ENCODE results near the gene B9D2.
"Not testable (repeated sequence)": the region's sequence is repeated elsewhere in the genome, so short reads cannot be mapped to it uniquely, and the experiment has no call there.

The B9D2 gene

DNA sequence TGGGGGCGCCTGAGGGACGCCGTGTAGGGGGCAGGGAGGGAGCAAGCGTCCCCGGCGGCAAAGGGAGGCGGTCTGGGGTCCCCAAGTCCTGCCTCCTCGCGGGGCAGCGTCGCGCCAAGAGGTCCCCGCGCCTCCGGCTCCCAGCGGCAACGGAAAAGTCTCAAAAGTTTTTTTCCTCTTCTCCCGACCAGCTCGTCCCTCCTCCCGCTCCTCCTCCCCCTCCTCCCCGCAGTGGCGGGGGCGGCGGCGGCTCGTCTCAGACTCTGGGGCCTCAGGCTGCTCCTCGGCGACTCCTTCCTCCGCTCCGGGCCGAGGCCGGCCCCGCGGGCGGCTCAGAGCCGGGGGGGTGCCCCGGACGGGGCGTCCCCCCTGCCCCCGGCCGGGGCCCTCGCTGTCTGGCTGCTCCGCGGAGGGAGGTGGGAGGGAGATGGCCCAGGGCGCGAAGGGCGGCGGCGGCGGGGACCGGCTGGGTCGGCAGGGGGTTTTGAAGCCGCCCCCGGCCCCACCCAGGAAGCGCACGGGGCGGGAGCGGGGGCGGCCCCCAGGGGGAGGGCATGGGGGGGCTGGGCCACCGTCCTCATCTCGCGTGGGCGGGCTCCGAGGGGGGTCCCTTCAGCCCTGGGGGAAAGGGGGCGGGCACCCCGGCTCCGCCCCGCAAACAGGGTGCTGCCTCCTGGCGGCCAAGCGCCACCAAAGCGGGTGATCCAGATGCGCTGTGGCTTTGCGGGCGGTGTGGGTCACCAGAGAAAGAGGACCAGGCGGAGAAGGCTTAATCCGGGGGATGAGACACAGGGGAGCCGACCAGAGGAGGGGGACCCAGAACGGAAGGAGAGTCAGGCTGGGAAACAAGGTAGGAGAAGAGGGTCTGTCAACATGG lies 10.2 kb downstream of the B9D2 start, which contains the start of gene TGFB1:
TSS of gene TGFB1 (minus strand) at position 457 of the 877 bp plus-strand sequence. CDS start 878 bp downstream, outside the sequence.
- peak; percentile 94 for DNase-seq

DNA sequence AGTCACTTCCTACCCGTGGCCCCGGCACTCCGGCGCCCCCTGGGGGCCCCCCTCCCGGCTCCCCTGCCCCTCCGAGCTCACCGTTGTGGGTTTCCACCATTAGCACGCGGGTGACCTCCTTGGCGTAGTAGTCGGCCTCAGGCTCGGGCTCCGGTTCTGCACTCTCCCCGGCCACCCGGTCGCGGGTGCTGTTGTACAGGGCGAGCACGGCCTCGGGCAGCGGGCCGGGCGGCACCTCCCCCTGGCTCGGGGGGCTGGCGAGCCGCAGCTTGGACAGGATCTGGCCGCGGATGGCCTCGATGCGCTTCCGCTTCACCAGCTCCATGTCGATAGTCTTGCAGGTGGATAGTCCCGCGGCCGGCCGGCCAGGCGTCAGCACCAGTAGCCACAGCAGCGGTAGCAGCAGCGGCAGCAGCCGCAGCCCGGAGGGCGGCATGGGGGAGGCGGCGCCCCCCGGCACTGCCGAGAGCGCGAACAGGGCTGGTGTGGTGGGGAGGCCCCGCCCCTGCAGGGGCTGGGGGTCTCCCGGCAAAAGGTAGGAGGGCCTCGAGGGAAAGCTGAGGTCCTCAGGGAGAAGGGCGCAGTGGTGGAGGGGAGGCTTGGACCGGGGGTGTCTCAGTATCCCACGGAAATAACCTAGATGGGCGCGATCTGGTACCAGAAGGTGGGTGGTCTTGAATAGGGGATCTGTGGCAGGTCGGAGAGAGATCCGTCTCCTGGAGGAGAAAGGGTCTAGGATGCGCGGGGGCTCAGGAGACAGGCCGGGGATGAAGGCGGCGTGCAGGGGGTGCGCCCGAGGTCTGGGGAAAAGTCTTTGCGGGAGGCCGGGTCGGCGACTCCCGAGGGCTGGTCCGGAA lies 11.1 kb downstream of the B9D2 start:
- peak; percentile 72 for DNase-seq

DNA sequence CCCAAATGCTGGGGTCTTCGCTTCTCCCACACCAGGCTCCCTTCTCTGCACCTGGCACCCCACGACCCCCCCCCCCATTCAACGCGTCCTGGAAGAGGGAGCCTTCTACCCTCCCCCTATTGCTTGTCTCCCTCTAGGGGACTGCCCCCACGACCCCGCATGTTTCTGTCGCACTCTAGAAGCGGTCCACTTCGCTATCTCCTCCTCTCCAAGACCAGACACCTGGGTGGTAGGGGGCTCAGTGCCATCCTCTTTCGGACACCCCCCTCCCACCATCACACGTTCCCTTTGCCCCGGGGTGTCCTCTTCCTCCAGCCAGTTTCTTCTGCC lies 11.7 kb downstream of the B9D2 start:
- no peak for DNase-seq

DNA sequence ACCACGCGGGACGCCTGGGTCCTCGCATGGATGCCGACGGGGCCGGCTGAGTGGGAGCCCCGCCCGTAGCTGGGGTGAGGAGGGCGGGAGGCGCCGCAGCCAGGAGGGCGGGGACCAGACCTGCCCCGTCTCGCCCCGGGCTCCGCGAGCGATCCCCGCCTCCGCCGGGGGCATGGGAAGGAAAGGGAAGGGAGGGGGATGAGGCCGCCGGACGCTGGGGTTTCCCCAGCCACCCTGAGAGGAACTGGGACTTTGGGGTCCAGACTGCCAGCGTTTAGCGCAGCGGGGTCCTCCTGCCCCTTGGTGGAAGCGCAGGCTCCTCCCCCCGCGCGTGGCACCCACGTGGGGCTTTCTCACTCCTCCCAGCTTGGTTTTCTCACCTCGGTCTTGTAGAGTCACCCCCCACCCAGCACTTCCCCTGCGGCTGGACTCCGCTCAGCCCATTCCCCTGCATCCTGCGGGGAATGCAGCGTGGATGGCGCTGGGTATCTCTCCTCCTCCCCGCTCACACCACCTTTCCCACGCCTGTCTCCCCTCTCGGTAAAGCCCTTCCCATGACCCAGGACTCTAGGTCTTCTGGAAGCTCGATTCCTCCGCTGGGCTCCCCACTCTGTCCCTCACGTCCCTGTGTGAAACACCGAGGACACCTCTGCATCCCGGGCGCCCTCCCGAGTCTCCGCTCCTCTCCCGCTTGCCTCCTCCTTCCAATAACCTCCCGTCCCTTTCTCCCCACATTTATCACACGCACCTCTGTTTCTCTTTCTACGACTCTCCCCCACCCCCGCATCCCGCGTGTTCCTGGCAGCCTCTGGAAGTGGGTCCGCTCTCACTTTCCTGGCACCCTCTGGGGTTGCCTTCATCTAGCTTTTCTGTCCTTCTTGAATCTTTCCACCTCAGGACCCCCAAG lies 12.4 kb downstream of the B9D2 start:
- peak; percentile 82 for DNase-seq

DNA sequence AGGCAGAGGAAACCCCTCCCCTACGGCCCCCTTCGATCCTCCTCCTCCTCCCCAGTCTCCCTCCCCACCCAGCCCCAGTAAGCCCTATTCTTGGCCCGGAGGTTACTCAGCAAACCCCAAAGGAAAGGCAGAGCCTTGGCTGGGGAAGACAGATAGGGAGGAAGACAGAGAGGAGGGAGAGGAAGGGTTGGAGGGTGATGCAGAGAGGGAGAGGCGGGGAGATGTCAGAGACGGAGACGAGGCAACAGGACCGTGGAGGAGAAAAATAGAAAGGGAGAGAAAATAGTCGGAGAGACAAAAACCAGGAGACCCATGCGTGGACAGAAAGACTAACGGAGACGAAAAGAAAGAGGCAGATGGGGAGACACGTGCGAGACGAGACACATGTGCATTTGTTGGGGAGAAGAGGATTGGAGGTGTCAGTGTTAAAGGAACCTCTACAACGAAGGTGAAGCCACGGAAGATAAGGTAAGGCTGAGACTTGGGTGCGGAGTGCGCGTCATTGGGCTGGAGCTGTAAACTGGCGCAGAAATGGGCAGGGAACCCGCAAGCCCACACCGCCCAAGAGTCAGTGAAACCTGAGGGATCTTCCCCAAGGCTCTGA lies 13.1 kb downstream of the B9D2 start:
- no peak for DNase-seq

DNA sequence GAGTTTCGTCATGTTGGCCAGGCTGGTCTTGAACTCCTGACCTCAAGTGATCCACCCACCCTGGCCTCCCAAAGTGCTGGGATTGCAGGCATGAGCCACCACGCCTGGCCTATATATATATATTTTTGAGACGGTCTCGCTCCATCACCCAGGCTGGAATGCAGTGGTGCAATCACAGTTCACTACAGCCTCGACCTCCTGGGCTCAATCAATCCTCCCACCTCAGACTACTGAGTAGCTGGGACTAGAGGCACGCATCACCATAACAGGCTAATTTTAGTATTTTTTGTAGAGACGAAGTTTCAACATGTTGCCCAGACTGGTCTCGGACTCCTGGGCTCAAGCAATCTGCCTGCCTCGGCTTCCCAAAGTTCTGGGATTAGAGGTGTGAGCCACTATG lies 17.0 kb downstream of the B9D2 start:
- DNase-seq = not testable (repeated sequence)

DNA sequence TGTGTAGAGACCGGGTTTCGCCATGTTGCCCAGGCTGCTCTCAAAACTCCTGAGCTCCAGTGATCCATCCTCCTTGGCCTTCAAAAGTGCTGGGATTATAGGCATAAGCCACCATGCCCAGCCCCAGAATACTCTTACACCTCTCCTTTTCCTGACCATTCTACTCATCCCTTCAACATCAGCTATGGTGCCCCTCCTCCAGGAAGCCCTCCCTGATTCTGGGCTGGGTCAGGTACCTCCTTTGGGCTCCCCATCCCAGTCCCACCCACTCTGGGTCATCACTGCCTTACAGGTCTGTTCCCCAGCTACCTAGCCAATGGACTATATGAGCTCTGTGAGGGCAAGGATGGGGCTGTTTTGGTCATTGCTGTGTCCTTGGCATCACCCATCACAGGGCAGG lies 19.8 kb downstream of the B9D2 start:
- DNase-seq = no peak

DNA sequence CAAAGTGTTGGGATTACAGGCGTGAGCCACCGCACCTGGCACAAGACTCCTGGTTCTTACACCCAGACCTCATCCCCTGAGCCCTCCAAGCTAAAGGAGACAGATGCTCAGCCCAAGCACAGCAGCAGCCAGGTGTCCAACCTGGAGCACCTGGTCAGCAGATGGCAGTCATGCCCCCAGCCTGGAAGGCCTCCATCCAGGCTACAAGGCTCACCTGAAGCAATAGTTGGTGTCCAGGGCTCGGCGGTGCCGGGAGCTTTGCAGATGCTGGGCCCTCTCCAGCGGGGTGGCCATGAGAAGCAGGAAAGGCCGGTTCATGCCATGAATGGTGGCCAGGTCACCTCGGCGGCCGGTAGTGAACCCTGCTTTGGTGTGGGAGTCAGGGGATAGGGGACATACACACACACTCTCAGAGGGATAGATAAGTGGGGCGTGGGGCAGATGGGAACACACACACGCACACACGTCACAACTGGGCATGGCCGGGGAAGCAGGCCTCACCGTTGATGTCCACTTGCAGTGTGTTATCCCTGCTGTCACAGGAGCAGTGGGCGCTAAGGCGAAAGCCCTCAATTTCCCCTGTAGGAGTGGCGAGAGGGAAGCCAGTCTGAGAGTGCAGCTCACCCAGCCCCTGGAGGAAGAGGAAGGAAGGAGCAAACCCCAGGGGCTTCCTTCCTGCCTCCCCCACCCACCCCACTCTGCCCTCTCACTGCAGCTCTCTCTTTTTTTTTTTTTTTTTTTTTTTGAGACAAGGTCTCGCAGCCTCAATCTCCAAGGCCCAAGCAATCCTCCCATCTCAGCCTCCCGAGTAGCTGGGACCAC lies 22.1 kb downstream of the B9D2 start:
- DNase-seq = no peak

DNA sequence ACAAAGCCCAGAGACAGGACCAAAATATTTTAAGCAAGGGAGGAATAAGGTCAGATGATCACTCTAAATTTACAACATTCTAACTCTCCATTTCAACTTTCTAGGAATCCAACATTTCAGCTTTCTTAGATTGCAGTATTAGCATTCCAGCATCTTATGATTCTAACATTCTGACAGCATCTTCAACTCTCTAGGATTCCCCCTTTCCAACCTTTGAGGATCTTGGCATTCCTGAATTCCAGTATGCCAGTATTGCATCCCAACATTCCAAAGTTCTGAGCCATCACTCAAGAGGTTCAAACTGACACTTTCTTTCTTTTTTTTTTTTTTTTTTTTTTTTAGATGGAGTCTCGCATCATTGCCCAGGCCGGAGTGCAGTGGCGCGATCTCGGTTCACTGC lies 24.0 kb downstream of the B9D2 start:
- DNase-seq = no peak

DNA sequence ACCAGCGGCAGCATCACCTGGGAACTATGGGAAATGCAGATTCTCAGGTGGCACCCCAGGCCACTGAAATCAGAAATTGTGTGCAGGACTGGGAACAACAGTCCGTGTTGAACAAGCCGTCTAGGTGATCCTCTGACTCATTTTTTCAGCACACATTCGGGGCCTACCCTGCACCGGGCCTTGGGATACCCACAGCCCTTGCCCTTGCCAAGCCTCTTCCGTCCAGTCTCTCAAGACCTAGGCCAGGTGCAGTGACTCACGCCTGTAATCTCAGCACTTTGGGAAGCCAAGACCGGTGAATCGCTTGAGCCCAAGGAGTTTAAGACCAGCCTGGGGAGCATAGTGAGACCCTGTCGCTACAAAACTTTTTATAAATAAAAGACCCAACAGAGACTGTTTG lies 28.5 kb downstream of the B9D2 start:
- DNase-seq = no peak

DNA sequence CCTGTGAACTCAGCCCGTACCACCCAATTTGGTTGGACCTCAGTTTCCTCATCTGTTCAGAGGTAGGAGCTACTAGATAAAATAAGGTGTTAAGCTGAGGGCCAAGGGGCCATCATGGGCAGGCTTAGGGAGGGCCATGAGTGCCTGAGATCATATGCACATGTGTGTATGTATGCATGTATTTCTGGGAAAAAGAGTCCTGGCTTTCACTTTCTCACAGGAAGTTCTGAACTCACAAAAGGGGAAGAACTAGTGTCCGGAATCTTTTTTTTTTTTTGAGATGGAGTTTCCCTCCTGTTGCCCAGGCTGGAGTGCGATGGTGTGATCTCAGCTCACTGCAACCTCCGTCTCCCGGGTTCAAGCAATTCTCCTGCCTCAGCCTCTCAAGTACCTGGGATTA lies 29.2 kb downstream of the B9D2 start:
- DNase-seq = no peak

DNA sequence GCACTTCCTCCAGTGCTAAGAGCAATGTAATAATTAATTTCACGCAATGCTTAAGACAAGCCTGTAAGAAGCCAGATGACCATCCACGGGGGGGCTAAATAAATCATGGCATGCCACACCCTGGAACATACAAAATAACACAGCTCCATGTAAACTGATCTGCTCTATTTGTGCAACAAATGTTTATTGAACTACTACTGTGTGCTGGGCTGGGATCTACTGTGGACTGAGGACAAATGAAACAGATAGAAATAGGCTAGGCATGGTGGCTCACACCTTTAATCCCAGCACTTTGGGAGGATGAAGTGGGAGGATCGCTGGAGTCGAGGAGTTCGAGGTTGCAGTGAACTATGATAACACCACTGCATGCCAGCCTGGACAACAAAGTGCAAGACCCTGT lies 31.5 kb downstream of the B9D2 start:
- DNase-seq = no peak

DNA sequence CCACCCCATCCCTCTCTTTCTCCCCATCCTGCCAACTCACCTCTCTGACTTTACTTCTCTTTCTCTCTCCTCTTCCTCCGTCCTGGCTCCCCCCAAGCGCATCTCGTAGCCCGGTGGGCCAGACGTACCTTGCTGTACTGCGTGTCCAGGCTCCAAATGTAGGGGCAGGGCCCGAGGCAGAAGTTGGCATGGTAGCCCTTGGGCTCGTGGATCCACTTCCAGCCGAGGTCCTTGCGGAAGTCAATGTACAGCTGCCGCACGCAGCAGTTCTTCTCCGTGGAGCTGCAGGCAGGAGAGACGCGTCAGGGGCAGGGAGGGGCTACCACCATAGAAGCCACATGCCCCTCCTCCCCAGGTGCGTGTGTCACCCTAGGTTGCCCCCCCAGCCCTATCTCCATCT lies 31.9 kb downstream of the B9D2 start:
- no peak for DNase-seq

DNA sequence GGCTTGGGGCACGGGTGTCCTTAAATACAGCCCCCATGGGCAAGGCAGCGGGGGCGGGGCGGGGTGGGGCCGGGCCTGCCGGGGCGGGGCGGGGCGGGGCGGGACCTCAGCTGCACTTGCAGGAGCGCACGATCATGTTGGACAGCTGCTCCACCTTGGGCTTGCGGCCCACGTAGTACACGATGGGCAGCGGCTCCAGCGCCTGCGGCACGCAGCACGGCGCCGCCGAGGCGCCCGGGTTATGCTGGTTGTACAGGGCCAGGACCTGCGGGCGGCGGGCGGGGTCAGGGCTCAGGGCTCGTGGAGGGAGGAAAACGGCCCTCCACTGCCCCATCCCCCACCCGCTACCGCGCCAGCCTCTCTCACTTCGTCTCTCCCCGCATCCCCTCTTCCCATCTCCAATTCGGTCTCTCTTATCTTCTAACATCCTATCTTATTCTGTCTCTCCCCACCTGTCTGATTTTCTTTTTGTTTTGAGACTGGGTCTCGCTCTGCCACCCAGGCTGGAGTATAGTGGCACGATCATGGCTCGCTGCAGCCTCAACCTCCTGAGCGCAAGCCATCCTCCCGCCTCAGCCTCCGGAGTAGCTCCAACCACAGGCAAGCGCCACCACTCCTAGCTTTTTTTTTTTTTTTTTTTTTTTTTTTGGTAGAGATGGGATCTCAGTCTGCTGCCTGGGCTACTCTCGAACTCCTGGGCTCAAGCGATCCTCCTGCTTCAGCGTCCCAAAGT lies 32.8 kb downstream of the B9D2 start:
- DNase-seq = no peak

DNA sequence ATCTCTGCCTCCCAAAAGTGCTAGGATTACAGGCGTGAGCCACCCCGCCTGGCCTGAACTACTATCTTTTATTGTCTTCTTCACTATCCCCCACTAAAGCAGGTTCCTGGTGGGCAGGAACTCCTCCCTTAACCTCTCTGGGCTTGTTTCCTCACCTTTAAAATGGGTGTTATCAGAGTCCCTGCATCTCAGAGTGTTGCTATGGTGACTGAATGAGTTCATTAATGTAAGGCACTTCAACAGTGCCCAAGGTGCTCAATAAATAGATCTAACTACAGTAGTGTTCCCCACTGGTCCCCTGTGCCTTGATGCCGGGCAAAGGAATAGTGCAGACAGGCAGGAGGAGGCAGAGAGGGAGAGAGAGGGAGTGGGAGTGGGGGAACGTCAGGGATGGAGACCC lies 33.5 kb downstream of the B9D2 start:
- no peak for DNase-seq

DNA sequence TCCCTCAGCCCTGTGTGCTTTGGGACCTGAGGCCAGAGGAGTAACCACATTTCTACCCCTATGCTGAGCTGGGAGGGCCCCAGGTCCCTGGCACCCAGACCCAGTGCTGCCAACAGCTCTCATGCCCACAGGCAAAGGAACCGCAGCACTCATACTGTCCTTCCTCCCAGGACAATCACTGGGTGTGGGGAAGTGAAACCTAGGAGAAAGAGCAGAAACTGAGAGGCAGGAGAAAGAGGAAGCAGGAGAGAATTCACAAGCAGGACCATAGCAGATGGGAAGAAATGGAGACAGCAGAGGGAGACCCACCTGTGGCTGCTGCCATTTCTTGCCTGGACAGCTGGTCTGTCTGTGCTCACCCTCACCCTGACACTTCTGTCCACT lies 35.1 kb downstream of the B9D2 start:
- no peak for DNase-seq

DNA sequence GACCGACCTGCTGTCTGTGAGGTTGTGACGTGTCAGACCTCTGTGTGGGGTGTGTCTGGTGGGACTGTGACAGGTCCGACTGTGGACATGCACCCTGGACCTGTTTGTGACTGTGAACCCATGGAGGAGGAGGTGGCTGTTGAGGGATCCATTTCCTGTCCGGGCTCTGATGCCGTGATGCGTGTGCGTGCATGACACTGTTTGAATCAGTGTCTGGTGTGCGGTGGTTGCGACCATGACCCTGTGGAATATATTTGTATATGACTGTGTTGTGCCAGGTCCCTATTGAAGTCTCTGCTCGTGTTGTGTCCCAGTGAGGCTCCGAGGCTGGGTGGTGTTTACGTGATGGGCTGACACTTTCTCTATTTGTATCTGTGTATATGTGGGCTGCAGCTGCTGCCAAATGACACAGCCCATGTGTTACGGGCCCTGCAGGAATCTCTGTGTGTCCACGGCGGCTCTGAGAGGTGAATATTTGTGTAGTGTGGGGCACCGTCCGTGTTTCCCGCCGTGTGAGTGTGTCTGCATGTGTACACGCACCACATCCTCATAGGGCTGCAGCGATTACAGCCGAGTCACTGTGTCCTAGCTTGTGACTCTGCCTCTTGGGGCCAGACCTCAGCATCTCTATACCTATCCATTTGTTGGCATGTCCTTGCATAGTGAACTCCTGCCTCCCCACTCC lies 35.6 kb downstream of the B9D2 start:
- no peak for DNase-seq

DNA sequence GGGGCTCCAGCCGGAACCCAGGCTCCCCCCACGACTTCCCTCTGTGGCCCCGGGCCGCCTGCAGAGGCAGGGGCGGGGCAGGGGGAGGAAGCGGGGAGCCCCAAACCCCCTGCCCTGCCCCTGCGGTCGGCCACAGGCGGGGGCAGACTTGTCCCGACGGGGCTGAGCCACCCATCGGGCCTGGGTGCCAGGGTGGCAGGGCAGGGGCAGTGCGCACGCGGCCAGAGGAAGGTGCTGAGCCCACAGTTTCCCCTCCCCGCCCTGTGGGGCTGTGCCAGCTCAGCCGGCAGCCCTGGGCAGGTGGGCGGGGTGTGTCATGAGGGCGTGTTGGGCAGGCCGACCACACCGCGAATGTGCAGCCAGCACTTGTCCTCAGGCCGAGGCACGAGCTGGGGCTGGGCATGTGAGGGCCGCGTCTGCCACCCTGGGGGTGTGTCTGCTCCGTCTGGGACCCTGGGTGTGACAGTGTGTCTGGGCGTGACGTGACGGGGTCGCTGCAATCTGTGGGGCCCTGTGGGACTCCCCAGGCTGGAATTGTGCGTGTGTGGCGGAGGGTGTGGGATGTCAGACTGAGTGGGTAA lies 36.3 kb downstream of the B9D2 start:
- DNase-seq = peak; percentile 78

DNA sequence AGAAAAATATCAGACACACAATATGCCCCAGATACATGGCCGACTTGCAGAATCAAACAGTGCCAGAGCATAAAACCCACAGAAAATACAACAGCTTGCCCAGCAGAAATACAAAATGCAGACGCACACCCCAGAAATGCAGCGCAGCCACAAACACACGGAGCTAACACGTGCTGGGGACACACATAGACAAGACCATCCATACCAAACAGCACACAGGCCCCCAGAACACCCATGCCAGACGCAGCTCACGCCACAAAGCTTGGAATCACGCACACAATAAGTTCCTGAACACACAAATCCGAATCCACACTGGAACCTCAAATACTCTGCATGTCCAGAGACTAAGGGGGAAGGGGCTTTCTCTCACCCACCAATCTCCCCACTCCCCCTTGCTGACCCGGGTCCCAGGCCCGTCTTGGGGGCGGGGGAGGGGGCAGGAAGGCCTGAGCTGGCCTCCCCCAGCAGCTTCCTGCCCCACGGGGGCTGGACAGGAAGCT lies 36.8 kb downstream of the B9D2 start:
- no peak for DNase-seq

All from activated T-cell treated with anti-CD3 and anti-CD28 coated beads for 4 hours (primary cell).